ENCODE results near the gene STXBP6.

GRCh38 chr14:25001601-25002000 lies 48.3 kb downstream of the STXBP6 start:
- TF ChIP-seq CTCF (IDR thresholded peaks at IDR 0.05; ENCODE audit: extremely low read depth in 1 of 2, insufficient read depth in 1 of 2, low read depth in 1 of 2, low read length in 2 of 2), result no peak
- no peak for TF ChIP-seq POLR2AphosphoS5 (IDR thresholded peaks at IDR 0.05; ENCODE audit: insufficient read depth, low read depth, low read length)
- TF ChIP-seq JUN (IDR thresholded peaks at IDR 0.05; ENCODE audit: borderline replicate concordance, insufficient read depth, insufficient read length, low read depth), result no peak
- TF ChIP-seq POLR2A (IDR thresholded peaks at IDR 0.05; ENCODE audit: low read depth, low read length), result no peak
- no peak for TF ChIP-seq MYC (IDR thresholded peaks at IDR 0.05; ENCODE audit: low read depth, low read length)

Measured in endothelial cell of umbilical vein (primary cell).